HG02588 (cell line): ENCODE measurements around the gene NUP62.
A peak's percentile ranks its signal among the peaks of the same experiment; 100 is the strongest.
"Not testable (repeated sequence)": the region's sequence is repeated elsewhere in the genome, so short reads cannot be mapped to it uniquely, and the experiment has no call there.

Experiments
- ATAC-seq: cut with Tn5 transposase; IDR thresholded peaks from one replicate; pipeline ENCODE4 v1.9.1; 2021; ENCODE audit warnings: mild to moderate bottlenecking, moderate library complexity; ENCODE audit not compliant: unreplicated experiment

Gene NUP62

GRCh38 chr19:49952906-49953305 is 23.6 kb upstream of the NUP62 start:
- ATAC-seq = no peak

GRCh38 chr19:49952479-49952836 is 23.2 kb upstream of the NUP62 start:
- no peak for ATAC-seq

- ATAC-seq = no peak
Observed at GRCh38 chr19:49951806-49952478, 22.6 kb upstream of the NUP62 start.

GRCh38 chr19:49950956-49951526 is 21.7 kb upstream of the NUP62 start:
- no peak for ATAC-seq

GRCh38 chr19:49950590-49950948 is 21.3 kb upstream of the NUP62 start:
- ATAC-seq = no peak

GRCh38 chr19:49949742-49950589 is 20.7 kb upstream of the NUP62 start:
- no peak for ATAC-seq

- ATAC-seq = no peak
Observed at GRCh38 chr19:49946415-49946814, 17.1 kb upstream of the NUP62 start.

- ATAC-seq = not testable (repeated sequence)
Observed at GRCh38 chr19:49944567-49944966, 15.3 kb upstream of the NUP62 start.

- ATAC-seq = no peak
Observed at GRCh38 chr19:49940482-49940791, 11.1 kb upstream of the NUP62 start.

- ATAC-seq = no peak
Observed at GRCh38 chr19:49939721-49940481, 10.6 kb upstream of the NUP62 start.

- no peak for ATAC-seq
Observed at GRCh38 chr19:49938662-49939061, 9.4 kb upstream of the NUP62 start.

GRCh38 chr19:49937750-49938381 is 8.6 kb upstream of the NUP62 start:
- ATAC-seq = no peak

GRCh38 chr19:49936549-49936948 is 7.2 kb upstream of the NUP62 start:
- ATAC-seq = no peak

- no peak for ATAC-seq
Observed at GRCh38 chr19:49933643-49934042, 4.3 kb upstream of the NUP62 start.

GRCh38 chr19:49932731-49933131 is 3.4 kb upstream of the NUP62 start:
- ATAC-seq = no peak

GRCh38 chr19:49932041-49932451 is 2.7 kb upstream of the NUP62 start:
- ATAC-seq = no peak

GRCh38 chr19:49931293-49932040 is 2.2 kb upstream of the NUP62 start:
- ATAC-seq = no peak

- ATAC-seq = no peak
Observed at GRCh38 chr19:49930483-49931011, 1.2 kb upstream of the NUP62 start.

GRCh38 chr19:49929611-49930482 is 543 bp upstream of the NUP62 start:
- peak; percentile 56 for ATAC-seq
